Activated CD8-positive, alpha-beta memory T cell treated with anti-CD3 and anti-CD28 coated beads, Interleukin-2, amount 10 ng/mL, durations not matched to agents 7 days and 5 days (primary cell): Measurements from ENCODE around the gene PPP2R2C. TPM values are rescaled to one million over a fixed set of nuclear protein-coding genes. Genes with fewer than 3 reads are reported as not detected.

ENCODE experiments used
- ATAC-seq: fragments of 150-1000 bp; cut with Tn5 transposase; one replicate; pipeline ENCODE4 v1.10.0; 2021; ENCODE audit warnings: moderate library complexity
- CTCF ChIA-PET: fragments of 350-600 bp; sonication (Branson Sonifier 250); formaldehyde crosslinking; loops from one replicate; lab custom pipeline; 2021; ENCODE audit warnings: antibody characterized with exemption; lab: Charles Lee
- DNase-seq: peaks from one replicate; pipeline ENCODE4 v3.0.0-alpha.2; 2020
- H3K27ac Mint-ChIP-seq: one replicate; pipeline ENCODE4 v1.8.0; 2021; ENCODE audit warnings: mild to moderate bottlenecking, mixed read lengths
- H3K27me3 Mint-ChIP-seq: one replicate; pipeline ENCODE4 v1.8.0; 2021; ENCODE audit warnings: mixed read lengths
- H3K36me3 Mint-ChIP-seq: one replicate; pipeline ENCODE4 v1.8.0; 2021; ENCODE audit warnings: mild to moderate bottlenecking, mixed read lengths
- H3K4me1 Mint-ChIP-seq: one replicate; pipeline ENCODE4 v1.8.0; 2021; ENCODE audit warnings: mixed read lengths
- H3K4me3 Mint-ChIP-seq: one replicate; pipeline ENCODE4 v1.8.0; 2021; ENCODE audit warnings: mild to moderate bottlenecking, moderate library complexity, mixed read lengths
- H3K9me3 Mint-ChIP-seq: one replicate; pipeline ENCODE4 v1.8.0; 2022; ENCODE audit warnings: low read depth, mixed read lengths
- total RNA-seq, 2 experiments: library from RNA; stranded (reverse); gene quantifications; one replicate each; pipeline ENCODE4 v1.2.3, GENCODE V29; 2021

The PPP2R2C gene
- total RNA-seq, 2 experiments from 2014 or later = not detected

- Mint-ChIP-seq H3K27ac (no peak overlapping the region), H3K4me1 (peaks cover 52% of the 10 kb centered on the region), H3K9me3 (no peaks in the 10 kb centered on the region), H3K27me3 (peaks cover 66% of the 10 kb centered on the region), H3K4me3 (no peak overlapping the region), H3K36me3 (no peaks in the 10 kb centered on the region)
- CTCF ChIA-PET = interaction anchor here (1.8 to 16.8 kb wide), 3 partner anchors 9 to 63 kb away, joined by 6 to 685 read pairs (median 26); partner anchors contain the start of gene WFS1
- DNase-seq = no peak
- no peak for ATAC-seq
Observed at GRCh38 chr4:6322067-6322760, 150.2 kb downstream of the PPP2R2C start.

- CTCF ChIA-PET = interaction anchor here (1.5 to 16.8 kb wide), 3 partner anchors 10 to 323 kb away, joined by 3 to 685 read pairs (median 26); partner anchors contain the start of gene WFS1
- Mint-ChIP-seq H3K4me3 (no peak overlapping the region), H3K36me3 (no peaks in the 10 kb centered on the region), H3K27me3 (peaks cover 72% of the 10 kb centered on the region), H3K9me3 (no peaks in the 10 kb centered on the region), H3K27ac (no peak overlapping the region), H3K4me1 (peaks cover 49% of the 10 kb centered on the region)
- ATAC-seq = no peak
- DNase-seq = no peak
Observed at GRCh38 chr4:6321361-6321760, 151.1 kb downstream of the PPP2R2C start.

GRCh38 chr4:6320663-6321062 is 151.8 kb downstream of the PPP2R2C start:
- ATAC-seq (no peak), DNase-seq (no peak)
- no peaks in the 10 kb centered on the region for H3K9me3 Mint-ChIP-seq
- CTCF ChIA-PET = interaction anchor here (0.6 to 16.8 kb wide), 4 partner anchors 10 to 323 kb away, joined by 3 to 685 read pairs (median 14); partner anchors contain the start of gene WFS1
- H3K4me1 Mint-ChIP-seq = peaks cover 49% of the 10 kb centered on the region
- peaks cover 70% of the 10 kb centered on the region for H3K27me3 Mint-ChIP-seq
- no peak overlapping the region for H3K27ac Mint-ChIP-seq
- H3K36me3 Mint-ChIP-seq = no peaks in the 10 kb centered on the region
- H3K4me3 Mint-ChIP-seq = no peak overlapping the region

- peaks cover 70% of the 10 kb centered on the region for H3K27me3 Mint-ChIP-seq
- no peak overlapping the region for H3K27ac Mint-ChIP-seq
- H3K4me1 Mint-ChIP-seq = peaks cover 40% of the 10 kb centered on the region
- no peak overlapping the region for H3K4me3 Mint-ChIP-seq
- H3K36me3 Mint-ChIP-seq = no peaks in the 10 kb centered on the region
- DNase-seq = no peak
- CTCF ChIA-PET = interaction anchor here (1.2 to 16.8 kb wide), 3 partner anchors 11 to 185 kb away, joined by 3 to 685 read pairs (median 26); partner anchors contain the start of gene WFS1
- H3K9me3 Mint-ChIP-seq = no peaks in the 10 kb centered on the region
- ATAC-seq = no peak
Observed at GRCh38 chr4:6319530-6320150, 152.8 kb downstream of the PPP2R2C start.

GRCh38 chr4:6318206-6318605 is 154.2 kb downstream of the PPP2R2C start:
- CTCF ChIA-PET = interaction anchor here (0.7 to 1.3 kb wide), 2 partner anchors 9 to 184 kb away, joined by 3 read pairs; no protein-coding TSS in a partner anchor
- Mint-ChIP-seq H3K9me3 (no peaks in the 10 kb centered on the region), H3K27me3 (peaks cover 65% of the 10 kb centered on the region), H3K27ac (no peak overlapping the region), H3K4me1 (peaks cover 33% of the 10 kb centered on the region), H3K36me3 (no peaks in the 10 kb centered on the region), H3K4me3 (no peak overlapping the region)
- ATAC-seq = no peak
- DNase-seq = no peak

- Mint-ChIP-seq H3K4me1 (peaks cover 19% of the 10 kb centered on the region), H3K27me3 (peaks cover 56% of the 10 kb centered on the region), H3K9me3 (no peaks in the 10 kb centered on the region), H3K36me3 (no peaks in the 10 kb centered on the region), H3K4me3 (no peak overlapping the region), H3K27ac (no peak overlapping the region)
- CTCF ChIA-PET = interaction anchor here (1.2 to 1.5 kb wide), 3 partner anchors 10 to 68 kb away, joined by 4 to 5 read pairs (median 4); no protein-coding TSS in a partner anchor
- ATAC-seq (no peak), DNase-seq (no peak)
Observed at GRCh38 chr4:6316461-6317003, 155.9 kb downstream of the PPP2R2C start.

- H3K36me3 Mint-ChIP-seq = no peaks in the 10 kb centered on the region
- H3K27me3 Mint-ChIP-seq = peaks cover 63% of the 10 kb centered on the region
- CTCF ChIA-PET = interaction anchor here (1.4 to 1.5 kb wide), 2 partner anchors 14 to 49 kb away, joined by 3 read pairs; no protein-coding TSS in a partner anchor
- H3K4me3 Mint-ChIP-seq = no peak overlapping the region
- peaks cover 5% of the 10 kb centered on the region for H3K4me1 Mint-ChIP-seq
- DNase-seq (no peak), ATAC-seq (no peak)
- no peaks in the 10 kb centered on the region for H3K9me3 Mint-ChIP-seq
- H3K27ac Mint-ChIP-seq = no peak overlapping the region
Observed at GRCh38 chr4:6313216-6313615, 159.2 kb downstream of the PPP2R2C start.

GRCh38 chr4:6309777-6310176 is 162.6 kb downstream of the PPP2R2C start:
- H3K9me3 Mint-ChIP-seq = no peaks in the 10 kb centered on the region
- ATAC-seq = no peak
- H3K27me3 Mint-ChIP-seq = peaks cover 72% of the 10 kb centered on the region
- no peak overlapping the region for H3K4me3 Mint-ChIP-seq
- CTCF ChIA-PET = no interaction called here
- peaks cover 11% of the 10 kb centered on the region for H3K4me1 Mint-ChIP-seq
- no peak overlapping the region for H3K27ac Mint-ChIP-seq
- no peaks in the 10 kb centered on the region for H3K36me3 Mint-ChIP-seq
- DNase-seq = no peak

- ATAC-seq (peak; percentile 33), DNase-seq (no peak)
- CTCF ChIA-PET = interaction anchor here (1.1 to 1.9 kb wide), 2 partner anchors 18 to 58 kb away, joined by 4 read pairs; no protein-coding TSS in a partner anchor
- no peak overlapping the region for H3K27ac Mint-ChIP-seq
- no peaks in the 10 kb centered on the region for H3K36me3 Mint-ChIP-seq
- H3K4me1 Mint-ChIP-seq = peaks cover 12% of the 10 kb centered on the region
- no peak overlapping the region for H3K4me3 Mint-ChIP-seq
- peaks cover 68% of the 10 kb centered on the region for H3K27me3 Mint-ChIP-seq
- H3K9me3 Mint-ChIP-seq = no peaks in the 10 kb centered on the region
Observed at GRCh38 chr4:6308899-6309643, 163.3 kb downstream of the PPP2R2C start.

GRCh38 chr4:6307891-6308290 is 164.5 kb downstream of the PPP2R2C start:
- CTCF ChIA-PET = interaction anchor here (0.9 to 1.9 kb wide), 3 partner anchors 19 to 57 kb away, joined by 3 to 4 read pairs (median 4); no protein-coding TSS in a partner anchor
- no peaks in the 10 kb centered on the region for H3K36me3 Mint-ChIP-seq
- H3K9me3 Mint-ChIP-seq = no peaks in the 10 kb centered on the region
- H3K4me1 Mint-ChIP-seq = peaks cover 12% of the 10 kb centered on the region
- no peak overlapping the region for H3K27ac Mint-ChIP-seq
- H3K27me3 Mint-ChIP-seq = peaks cover 64% of the 10 kb centered on the region
- DNase-seq (no peak), ATAC-seq (no peak)
- H3K4me3 Mint-ChIP-seq = no peak overlapping the region

- Mint-ChIP-seq H3K27me3 (peaks cover 61% of the 10 kb centered on the region), H3K36me3 (no peaks in the 10 kb centered on the region), H3K4me1 (peaks cover 12% of the 10 kb centered on the region), H3K4me3 (no peak overlapping the region), H3K27ac (no peak overlapping the region), H3K9me3 (no peaks in the 10 kb centered on the region)
- no peak for DNase-seq
- no peak for ATAC-seq
- CTCF ChIA-PET = interaction anchor here (0.9 to 1.9 kb wide), 3 partner anchors 9 to 33 kb away, joined by 3 to 4 read pairs (median 4); no protein-coding TSS in a partner anchor
Observed at GRCh38 chr4:6307230-6307629, 165.2 kb downstream of the PPP2R2C start.

GRCh38 chr4:6306299-6306698 is 166.1 kb downstream of the PPP2R2C start:
- CTCF ChIA-PET = interaction anchor here (0.8 to 1.9 kb wide), 3 partner anchors 10 to 55 kb away, joined by 3 to 4 read pairs (median 3); no protein-coding TSS in a partner anchor
- Mint-ChIP-seq H3K27ac (no peak overlapping the region), H3K9me3 (no peaks in the 10 kb centered on the region), H3K4me3 (no peak overlapping the region), H3K4me1 (peaks cover 12% of the 10 kb centered on the region), H3K27me3 (peaks cover 54% of the 10 kb centered on the region), H3K36me3 (no peaks in the 10 kb centered on the region)
- DNase-seq (no peak), ATAC-seq (no peak)
